Activated CD4-positive, alpha-beta memory T cell treated with anti-CD3 and anti-CD28 coated beads for 36 hours (primary cell): Measurements from ENCODE around the gene CUX1. TPM values are rescaled to one million over a fixed set of nuclear protein-coding genes. Genes with fewer than 3 reads are reported as not detected.
"Not testable (repeated sequence)": the region's sequence is repeated elsewhere in the genome, so short reads cannot be mapped to it uniquely, and the experiment has no call there.

Source experiments
- CTCF ChIA-PET: fragments of 350-600 bp; sonication (Branson Sonifier 250); formaldehyde crosslinking; loops from one replicate; lab custom pipeline; 2021; ENCODE audit warnings: antibody characterized with exemption, inconsistent platforms; lab: Charles Lee
- POLR2A ChIA-PET: fragments of 350-600 bp; sonication (Branson Sonifier 250); formaldehyde crosslinking; loops from one replicate; lab custom pipeline; 2021; ENCODE audit warnings: antibody characterized with exemption; lab: Charles Lee
- DNase-seq: peaks from one replicate; pipeline ENCODE4 v3.0.0-alpha.2; 2020
- H3K27ac Mint-ChIP-seq: one replicate; pipeline ENCODE4 v1.8.0; 2021; ENCODE audit warnings: mixed read lengths
- H3K27me3 Mint-ChIP-seq: one replicate; pipeline ENCODE4 v1.8.0; 2021; ENCODE audit warnings: mixed read lengths
- H3K36me3 Mint-ChIP-seq: one replicate; pipeline ENCODE4 v1.8.0; 2021; ENCODE audit warnings: mixed read lengths
- H3K4me1 Mint-ChIP-seq: one replicate; pipeline ENCODE4 v1.8.0; 2021; ENCODE audit warnings: low read depth, mixed read lengths
- H3K4me3 Mint-ChIP-seq: one replicate; pipeline ENCODE4 v1.8.0; 2021; ENCODE audit warnings: mild to moderate bottlenecking, mixed read lengths
- H3K9me3 Mint-ChIP-seq: one replicate; pipeline ENCODE4 v1.8.0; 2021; ENCODE audit warnings: mixed read lengths
- intact Hi-C: fragments of 100-400 bp; cut with micrococcal nuclease; formaldehyde crosslinking; loops from one replicate; pipeline ENCODE4 v1.15.1; 2023
- total RNA-seq, 2 experiments: library from RNA; stranded (reverse); gene quantifications; one replicate each; pipeline ENCODE4 v1.2.3, GENCODE V29; 2021

The CUX1 gene
- total RNA-seq, 2 experiments from 2014 or later: 25.1 TPM

DNA sequence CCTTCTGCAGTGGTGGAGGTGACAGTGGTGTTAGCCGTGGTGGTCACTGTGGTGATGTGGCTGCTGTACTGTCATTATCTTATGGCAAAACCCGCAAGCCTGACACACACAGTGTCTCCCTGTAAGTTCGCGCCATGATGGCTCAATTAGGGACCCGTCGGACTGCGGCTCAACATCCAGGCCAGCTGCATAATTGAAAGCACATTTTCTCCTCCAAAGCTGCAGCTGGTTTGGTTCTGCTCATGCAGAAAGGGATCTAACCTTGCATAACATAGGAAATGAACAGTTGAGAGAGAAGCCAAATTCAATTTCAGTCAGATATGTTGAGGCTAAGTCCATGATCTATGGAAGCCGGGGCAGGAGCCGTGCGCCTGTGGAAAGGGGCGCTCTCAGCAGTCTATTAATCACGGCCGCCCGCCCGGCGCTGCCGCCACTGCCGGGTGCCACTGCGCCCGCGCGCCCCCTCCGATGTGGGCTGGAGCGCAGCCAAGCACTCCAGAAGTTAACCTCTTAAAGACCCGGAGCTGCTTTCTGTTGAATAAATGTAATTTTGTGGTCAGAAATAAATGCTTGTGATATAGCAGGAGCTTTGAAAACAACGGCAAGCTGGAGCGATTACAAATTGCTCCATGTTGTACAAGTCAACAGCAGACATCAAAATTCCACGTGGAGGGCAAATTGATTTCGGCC lies 227.7 kb downstream of the CUX1 start:
- Mint-ChIP-seq H3K4me1 (no peaks in the 10 kb centered on the region), H3K36me3 (peaks cover 3% of the 10 kb centered on the region), H3K27ac (no peak overlapping the region), H3K27me3 (no peaks in the 10 kb centered on the region), H3K9me3 (no peaks in the 10 kb centered on the region), H3K4me3 (no peak overlapping the region)
- intact Hi-C loops: no loop called here
- CTCF ChIA-PET: no interaction called here
- POLR2A ChIA-PET: no interaction called here
- DNase-seq: no peak

DNA sequence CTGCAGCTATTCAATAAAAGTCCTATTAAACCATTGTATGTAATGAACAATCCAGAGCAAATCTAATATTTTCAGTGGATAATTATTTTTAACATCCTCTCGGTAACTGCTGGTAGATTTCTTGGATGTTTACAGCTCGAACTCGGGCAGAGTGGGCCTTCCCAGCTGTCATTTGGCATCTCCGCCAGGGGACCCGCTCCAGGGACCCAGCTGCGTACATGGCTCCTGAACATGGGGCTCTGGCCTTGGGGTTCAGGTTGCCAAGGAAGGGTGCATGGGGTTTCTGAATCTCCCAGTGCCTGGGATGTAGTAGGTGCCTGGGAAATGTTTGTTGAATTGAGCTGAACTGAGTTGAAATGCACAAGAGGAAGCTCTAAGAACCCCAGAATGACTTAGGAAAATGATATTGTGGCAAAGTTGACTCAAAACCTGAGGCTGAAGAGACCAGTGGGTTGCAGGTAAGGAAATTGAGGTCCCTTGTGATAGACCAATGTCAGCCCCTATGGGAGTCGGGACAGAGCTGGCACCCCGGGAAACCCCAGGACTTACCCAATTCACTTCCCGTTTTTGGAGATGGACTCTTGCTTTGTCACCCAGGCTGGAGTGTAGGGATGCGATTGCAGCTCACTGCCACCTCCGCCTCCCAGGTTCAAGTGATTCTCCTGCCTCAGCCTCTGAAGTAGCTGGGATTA lies 228.4 kb downstream of the CUX1 start:
- POLR2A ChIA-PET: no interaction called here
- no peak overlapping the region for H3K27ac Mint-ChIP-seq

DNA sequence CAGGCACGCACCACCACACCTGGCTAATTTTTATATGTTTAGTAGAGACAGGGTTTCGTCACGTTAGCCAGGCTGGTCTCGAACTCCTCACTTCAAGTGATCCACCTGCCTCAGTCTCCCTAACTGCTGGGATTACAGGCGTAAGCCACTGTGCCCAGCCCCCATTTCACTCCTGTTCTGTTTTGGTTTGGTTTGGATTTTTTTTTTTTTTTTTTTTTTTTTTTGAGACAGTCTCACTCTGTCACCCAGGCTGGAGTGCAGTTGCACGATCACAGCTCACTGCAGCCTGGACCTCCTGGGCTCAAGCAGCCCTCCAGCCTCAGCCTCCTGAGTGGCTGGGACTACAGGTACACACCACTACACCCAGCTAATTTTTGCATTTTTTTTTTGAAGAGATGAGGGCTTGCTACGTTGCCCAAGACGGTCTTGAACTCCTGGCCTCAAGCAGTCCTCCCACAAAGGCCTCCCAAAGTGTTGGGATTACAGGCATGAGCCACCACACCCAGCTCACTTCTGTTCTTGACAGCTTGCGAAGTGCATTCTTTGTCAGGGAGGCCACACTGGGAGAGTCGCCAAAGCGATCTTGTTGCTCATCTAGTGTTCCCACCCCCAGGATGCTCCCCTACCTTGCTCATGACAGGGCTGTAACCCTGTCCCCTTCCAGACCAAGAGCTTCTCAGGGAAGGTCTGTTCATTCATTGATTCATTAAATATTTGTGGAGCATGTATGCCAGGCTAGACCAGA lies 229.1 kb downstream of the CUX1 start:
- CTCF ChIA-PET: no interaction called here
- POLR2A ChIA-PET: no interaction called here
- intact Hi-C loops: no loop called here
- DNase-seq: no peak
- no peaks in the 10 kb centered on the region for H3K9me3 Mint-ChIP-seq
- peaks cover 7% of the 10 kb centered on the region for H3K36me3 Mint-ChIP-seq
- no peaks in the 10 kb centered on the region for H3K27me3 Mint-ChIP-seq
- no peak overlapping the region for H3K4me3 Mint-ChIP-seq
- no peaks in the 10 kb centered on the region for H3K4me1 Mint-ChIP-seq
- H3K27ac Mint-ChIP-seq: no peak overlapping the region

More for the DNA sequence above, 228.4 kb downstream of the CUX1 start:
- CTCF ChIA-PET: no interaction called here
- no peaks in the 10 kb centered on the region for H3K9me3 Mint-ChIP-seq
- H3K4me3 Mint-ChIP-seq: no peak overlapping the region
- H3K27me3 Mint-ChIP-seq: no peaks in the 10 kb centered on the region
- H3K36me3 Mint-ChIP-seq: peaks cover 5% of the 10 kb centered on the region
- intact Hi-C loops: no loop called here
- H3K4me1 Mint-ChIP-seq: no peaks in the 10 kb centered on the region
- DNase-seq: no peak

DNA sequence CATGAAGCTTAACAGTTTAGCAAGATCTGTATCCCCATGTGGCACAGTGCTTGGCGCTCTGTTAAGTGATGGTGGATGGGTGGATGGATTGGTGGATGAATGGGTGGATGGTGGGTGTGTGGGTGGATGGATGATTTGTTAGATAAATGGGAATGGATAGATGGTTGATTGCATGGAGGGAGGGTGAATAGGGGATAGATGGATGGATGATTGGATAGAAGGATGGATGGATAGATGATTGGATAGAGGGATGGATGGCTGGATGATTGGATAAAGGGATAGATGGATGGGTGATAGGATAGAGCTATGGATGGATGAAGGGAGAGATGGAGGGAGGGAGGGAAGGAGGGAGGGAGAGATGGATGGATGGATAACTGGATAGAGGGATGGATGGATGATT lies 229.7 kb downstream of the CUX1 start:
- no peaks in the 10 kb centered on the region for H3K9me3 Mint-ChIP-seq
- H3K27ac Mint-ChIP-seq: no peak overlapping the region
- H3K36me3 Mint-ChIP-seq: peaks cover 7% of the 10 kb centered on the region
- CTCF ChIA-PET: no interaction called here
- H3K4me1 Mint-ChIP-seq: no peaks in the 10 kb centered on the region
- H3K27me3 Mint-ChIP-seq: no peaks in the 10 kb centered on the region
- no peak overlapping the region for H3K4me3 Mint-ChIP-seq
- POLR2A ChIA-PET: no interaction called here
- intact Hi-C loops: no loop called here
- no peak for DNase-seq

DNA sequence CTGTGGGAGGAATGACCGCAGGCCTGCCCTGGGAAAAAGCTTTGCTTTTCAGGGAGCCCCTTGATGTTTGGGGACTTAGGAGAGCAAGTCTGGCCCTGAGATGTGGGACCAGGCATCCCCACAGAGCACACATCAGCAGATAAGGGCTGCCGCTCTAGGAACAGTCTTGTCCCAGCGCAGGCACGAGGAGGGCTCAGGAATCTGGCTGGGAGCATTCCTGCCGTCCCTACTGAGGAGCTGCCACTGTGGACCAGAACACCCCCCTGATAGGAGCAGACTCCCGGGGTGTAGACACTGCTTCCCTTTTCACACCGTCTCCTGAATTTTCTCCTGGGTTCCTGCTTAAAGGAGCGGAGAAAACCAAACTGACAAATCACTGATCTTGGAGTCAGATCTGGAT lies 232.3 kb downstream of the CUX1 start:
- ChIA-PET CTCF (no interaction called here), POLR2A (no interaction called here)
- Mint-ChIP-seq H3K27ac (no peak overlapping the region), H3K4me1 (no peaks in the 10 kb centered on the region), H3K4me3 (no peak overlapping the region), H3K27me3 (no peaks in the 10 kb centered on the region), H3K9me3 (peaks cover 12% of the 10 kb centered on the region), H3K36me3 (peaks cover 19% of the 10 kb centered on the region)
- intact Hi-C loops: no loop called here
- no peak for DNase-seq

DNA sequence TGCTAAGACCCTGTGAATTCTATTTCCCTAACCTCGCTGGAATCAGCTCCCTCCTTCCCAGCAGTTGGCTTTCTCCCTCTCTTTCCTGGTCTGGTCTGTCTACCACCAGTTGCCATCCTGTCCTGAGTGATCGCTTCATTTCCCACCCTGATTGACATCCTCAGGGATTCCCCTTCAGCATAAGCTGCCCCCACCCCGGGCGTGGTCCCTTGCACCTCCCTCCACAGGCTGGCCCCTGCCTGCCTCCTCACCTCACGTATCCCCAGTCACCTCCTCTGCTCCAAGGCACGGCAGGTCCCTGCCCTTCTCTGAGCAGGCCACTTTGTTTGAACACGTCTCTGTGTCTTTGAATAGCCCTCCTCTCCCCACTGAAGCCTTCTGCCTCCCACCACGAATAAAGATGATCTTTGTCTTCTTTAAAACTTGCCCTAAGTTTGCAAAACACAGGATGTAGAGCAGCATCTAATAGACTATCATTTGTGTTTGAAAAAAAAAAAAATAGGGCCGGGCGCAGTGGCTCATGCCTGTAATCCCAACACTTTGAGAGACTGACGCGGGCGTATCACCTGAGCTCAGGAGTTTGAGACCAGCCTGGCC lies 233.5 kb downstream of the CUX1 start:
- Mint-ChIP-seq H3K27ac (no peak overlapping the region), H3K4me3 (no peak overlapping the region), H3K4me1 (peaks cover 3% of the 10 kb centered on the region), H3K27me3 (no peaks in the 10 kb centered on the region), H3K36me3 (peaks cover 20% of the 10 kb centered on the region), H3K9me3 (peaks cover 17% of the 10 kb centered on the region)
- intact Hi-C loops: no loop called here
- ChIA-PET CTCF (no interaction called here), POLR2A (no interaction called here)
- DNase-seq: no peak

DNA sequence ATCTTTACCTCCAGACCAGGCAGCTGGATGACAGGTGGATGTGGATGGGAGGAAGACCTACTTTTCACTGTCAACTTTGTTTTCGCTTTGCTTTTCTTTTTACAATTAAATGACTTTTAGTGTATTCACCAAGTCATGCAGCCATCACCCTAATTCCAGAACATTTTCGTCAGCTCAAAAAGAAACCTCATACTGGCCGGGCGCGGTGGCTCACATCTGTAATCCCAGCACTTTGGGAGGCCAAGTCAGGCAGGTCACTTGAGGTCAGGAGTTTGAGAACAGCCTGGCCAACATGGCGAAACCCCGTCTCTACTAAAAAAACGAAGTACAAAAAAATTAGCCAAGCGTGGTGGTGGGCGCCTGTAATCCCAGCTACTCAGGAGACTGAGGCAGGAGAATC lies 234.3 kb downstream of the CUX1 start:
- H3K27me3 Mint-ChIP-seq, H3K4me3 Mint-ChIP-seq, H3K27ac Mint-ChIP-seq, DNase-seq, intact Hi-C loops, CTCF ChIA-PET, H3K4me1 Mint-ChIP-seq: not testable (repeated sequence)
- Mint-ChIP-seq H3K9me3 (peaks cover 17% of the 10 kb centered on the region), H3K36me3 (peaks cover 20% of the 10 kb centered on the region)
- POLR2A ChIA-PET: interaction anchor here (0.7 kb wide), 1 partner anchor 268 kb away, joined by 3 read pairs; no protein-coding TSS in a partner anchor

DNA sequence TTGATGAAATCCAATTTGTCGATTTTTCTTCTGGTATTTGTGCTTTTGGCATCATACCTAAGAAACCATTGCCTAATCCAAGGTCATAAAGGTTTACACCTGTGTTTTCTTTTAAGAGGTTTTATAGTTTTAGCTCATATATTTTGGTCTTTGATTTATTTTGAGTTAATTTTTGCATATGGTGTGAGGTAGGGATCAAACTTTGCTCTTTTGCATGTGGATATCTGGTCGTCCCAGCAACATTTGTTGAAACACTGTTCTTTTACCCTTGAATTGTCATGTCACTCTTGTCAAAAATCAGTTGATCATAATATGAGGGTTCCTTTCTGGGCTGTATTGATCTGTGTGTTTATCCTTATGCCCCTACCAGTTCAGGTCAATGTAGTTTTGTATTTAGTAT lies 236.7 kb downstream of the CUX1 start:
- no peak for DNase-seq
- Mint-ChIP-seq H3K9me3 (peaks cover 17% of the 10 kb centered on the region), H3K36me3 (peaks cover 20% of the 10 kb centered on the region), H3K4me3 (no peak overlapping the region), H3K27me3 (no peaks in the 10 kb centered on the region), H3K27ac (no peak overlapping the region), H3K4me1 (peaks cover 3% of the 10 kb centered on the region)
- intact Hi-C loops: no loop called here
- POLR2A ChIA-PET: no interaction called here
- CTCF ChIA-PET: no interaction called here

DNA sequence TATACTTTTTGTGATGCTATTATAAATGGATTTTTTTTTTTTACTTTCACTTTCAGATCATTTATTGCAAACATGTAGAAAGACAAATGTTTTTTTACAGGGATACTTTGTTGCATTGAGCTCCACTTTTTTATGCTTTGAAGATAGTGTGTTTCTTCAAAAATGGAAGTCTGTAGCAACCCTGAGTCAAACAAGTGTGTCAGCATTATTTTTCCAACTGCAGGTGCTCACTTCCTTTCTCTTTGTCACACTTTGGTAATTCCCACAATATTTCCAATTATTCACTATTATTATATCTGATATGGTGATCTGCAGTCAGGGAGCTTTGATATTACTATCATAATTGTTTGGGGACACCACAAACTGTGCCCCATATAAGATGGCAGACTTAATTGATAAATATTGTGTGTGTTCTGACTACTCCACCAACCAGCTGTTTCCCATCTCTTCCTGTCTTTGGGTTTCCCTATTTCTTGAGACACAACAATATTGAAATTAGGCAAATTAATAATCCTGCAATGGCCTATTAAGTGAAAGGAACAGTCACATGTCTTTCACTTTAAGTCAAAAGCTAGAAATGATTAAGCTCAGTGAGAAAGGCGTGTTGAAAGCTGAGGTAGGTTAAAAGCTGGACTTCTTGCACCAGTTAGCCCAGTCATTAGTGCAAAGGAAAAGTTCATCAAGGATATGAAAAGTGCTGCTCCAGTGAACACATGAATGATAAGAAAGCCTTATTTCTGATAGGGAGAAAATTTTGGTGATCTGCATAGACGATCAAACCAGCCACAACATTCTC lies 238.0 kb downstream of the CUX1 start:
- H3K36me3 Mint-ChIP-seq: peaks cover 17% of the 10 kb centered on the region
- H3K4me1 Mint-ChIP-seq: peaks cover 3% of the 10 kb centered on the region

DNA sequence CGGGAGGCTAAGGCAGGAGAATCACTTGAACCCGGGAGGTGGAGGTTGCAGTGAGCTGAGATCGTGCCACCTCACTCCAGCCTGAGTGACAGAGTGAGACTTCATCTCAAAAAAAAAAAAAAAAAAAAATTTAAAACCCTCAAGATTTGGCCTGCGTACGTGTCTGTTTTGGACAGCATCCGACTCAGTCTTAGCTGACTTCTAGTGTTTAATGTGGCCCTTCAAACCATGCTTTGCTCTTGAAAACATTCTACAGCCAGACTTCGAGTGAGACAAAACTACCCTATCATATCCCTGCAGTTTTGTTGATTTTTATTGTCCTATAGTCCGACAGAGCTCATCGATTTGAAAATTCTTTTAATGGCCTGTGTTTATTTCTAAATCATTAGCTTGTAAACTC lies 242.1 kb downstream of the CUX1 start:
- CTCF ChIA-PET: no interaction called here
- POLR2A ChIA-PET: no interaction called here
- Mint-ChIP-seq H3K36me3 (peaks cover 1% of the 10 kb centered on the region), H3K27ac (no peak overlapping the region), H3K4me3 (no peak overlapping the region), H3K27me3 (no peaks in the 10 kb centered on the region), H3K9me3 (peaks cover 6% of the 10 kb centered on the region), H3K4me1 (peaks cover 5% of the 10 kb centered on the region)
- intact Hi-C loops: no loop called here
- DNase-seq: no peak

More for the DNA sequence above, 238.0 kb downstream of the CUX1 start:
- CTCF ChIA-PET: no interaction called here
- intact Hi-C loops: no loop called here
- POLR2A ChIA-PET: interaction anchor here (0.8 kb wide), 1 partner anchor 37 kb away, joined by 3 read pairs; no protein-coding TSS in a partner anchor
- H3K9me3 Mint-ChIP-seq: peaks cover 17% of the 10 kb centered on the region
- H3K27me3 Mint-ChIP-seq: no peaks in the 10 kb centered on the region
- no peak for DNase-seq
- H3K27ac Mint-ChIP-seq: no peak overlapping the region
- no peak overlapping the region for H3K4me3 Mint-ChIP-seq

DNA sequence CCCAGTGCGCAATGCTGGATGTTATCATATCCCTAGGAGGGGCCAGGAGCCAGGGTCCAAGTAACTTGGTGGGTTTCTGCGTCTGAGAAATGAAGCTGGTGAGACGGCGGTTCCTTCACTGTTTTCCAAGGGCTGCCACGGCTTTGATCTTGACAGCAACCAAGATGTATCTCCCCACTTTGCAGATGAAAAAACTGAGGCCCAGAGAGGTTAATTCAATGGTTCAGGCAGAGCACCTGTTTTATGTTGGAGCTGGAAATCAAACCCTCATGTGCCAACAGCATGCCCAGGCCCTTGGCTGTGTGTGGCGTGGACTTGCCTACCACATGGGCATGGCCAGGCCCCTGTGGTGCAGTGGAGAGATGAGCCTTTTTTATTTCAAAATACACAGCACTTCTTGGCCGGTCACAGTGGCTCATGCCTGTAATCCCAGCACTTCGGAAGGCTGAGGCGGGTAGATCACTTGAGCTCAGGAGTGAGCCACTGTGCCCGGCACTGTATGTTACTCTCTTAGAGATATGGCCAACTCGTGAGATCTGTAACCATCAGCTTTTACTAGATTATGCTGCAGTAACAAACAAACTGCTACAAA lies 244.0 kb downstream of the CUX1 start:
- intact Hi-C loops: no loop called here
- Mint-ChIP-seq H3K4me3 (no peak overlapping the region), H3K27ac (no peak overlapping the region), H3K9me3 (no peaks in the 10 kb centered on the region), H3K27me3 (no peaks in the 10 kb centered on the region), H3K36me3 (no peaks in the 10 kb centered on the region), H3K4me1 (peaks cover 2% of the 10 kb centered on the region)
- DNase-seq: no peak
- ChIA-PET CTCF (no interaction called here), POLR2A (no interaction called here)
